ENCODE measurements around the gene UGGT2.
A peak's percentile ranks its signal among the peaks of the same experiment; 100 is the strongest.
"Not testable (repeated sequence)": the region's sequence is repeated elsewhere in the genome, so short reads cannot be mapped to it uniquely, and the experiment has no call there.

The UGGT2 gene

GRCh38 chr13:95805921-95806320 is 247.3 kb downstream of the UGGT2 start:
- DNase-seq (ENCODE audit: low read depth, low spot score): no peak

- no peak for DNase-seq (ENCODE audit: low read depth, low spot score)
Observed at GRCh38 chr13:95801825-95802224, 251.4 kb downstream of the UGGT2 start.

GRCh38 chr13:95800436-95800835 is 252.8 kb downstream of the UGGT2 start:
- DNase-seq (ENCODE audit: low read depth, low spot score): no peak

- DNase-seq (ENCODE audit: low read depth, low spot score): no peak
Observed at GRCh38 chr13:95797016-95797415, 256.2 kb downstream of the UGGT2 start.

- no peak for DNase-seq (ENCODE audit: low read depth, low spot score)
Observed at GRCh38 chr13:95793781-95794180, 259.4 kb downstream of the UGGT2 start.

GRCh38 chr13:95793018-95793555 is 260.1 kb downstream of the UGGT2 start:
- no peak for DNase-seq (ENCODE audit: low read depth, low spot score)

- no peak for DNase-seq (ENCODE audit: low read depth, low spot score)
Observed at GRCh38 chr13:95791084-95791722, 262.0 kb downstream of the UGGT2 start.

- DNase-seq (ENCODE audit: low read depth, low spot score): not testable (repeated sequence)
Observed at GRCh38 chr13:95789315-95789714, 263.9 kb downstream of the UGGT2 start.

- DNase-seq (ENCODE audit: low read depth, low spot score): no peak
Observed at GRCh38 chr13:95788100-95788463, 265.1 kb downstream of the UGGT2 start.

GRCh38 chr13:95787356-95788099 is 265.7 kb downstream of the UGGT2 start:
- DNase-seq (ENCODE audit: low read depth, low spot score): no peak

GRCh38 chr13:95784900-95785290 is 268.3 kb downstream of the UGGT2 start:
- no peak for DNase-seq (ENCODE audit: low read depth, low spot score)

GRCh38 chr13:95784161-95784899 is 268.9 kb downstream of the UGGT2 start:
- peak; percentile 39 for DNase-seq (ENCODE audit: low read depth, low spot score)

GRCh38 chr13:95783747-95784146 is 269.5 kb downstream of the UGGT2 start:
- DNase-seq (ENCODE audit: low read depth, low spot score): no peak

GRCh38 chr13:95781940-95782339 is 271.3 kb downstream of the UGGT2 start:
- not testable (repeated sequence) for DNase-seq (ENCODE audit: low read depth, low spot score)

- DNase-seq (ENCODE audit: low read depth, low spot score): no peak
Observed at GRCh38 chr13:95781016-95781415, 272.2 kb downstream of the UGGT2 start.

- no peak for DNase-seq (ENCODE audit: low read depth, low spot score)
Observed at GRCh38 chr13:95779522-95779921, 273.7 kb downstream of the UGGT2 start.

- no peak for DNase-seq (ENCODE audit: low read depth, low spot score)
Observed at GRCh38 chr13:95771905-95772304, 281.3 kb downstream of the UGGT2 start.

- DNase-seq (ENCODE audit: low read depth, low spot score): no peak
Observed at GRCh38 chr13:95763601-95764000, 289.6 kb downstream of the UGGT2 start.

- DNase-seq (ENCODE audit: low read depth, low spot score): not testable (repeated sequence)
Observed at GRCh38 chr13:95762626-95763025, 290.6 kb downstream of the UGGT2 start.

GRCh38 chr13:95756072-95756471 is 297.1 kb downstream of the UGGT2 start:
- DNase-seq (ENCODE audit: low read depth, low spot score): no peak

- no peak for DNase-seq (ENCODE audit: low read depth, low spot score)
Observed at GRCh38 chr13:95754069-95754468, 299.1 kb downstream of the UGGT2 start.

- no peak for DNase-seq (ENCODE audit: low read depth, low spot score)
Observed at GRCh38 chr13:95752677-95753076, 300.5 kb downstream of the UGGT2 start.

Measured in smooth muscle cell of the brain vasculature (primary cell).